ENCODE results near the gene CAP2. TPM values are rescaled to one million over a fixed set of nuclear protein-coding genes. Genes with fewer than 3 reads are reported as not detected.
"Not testable (repeated sequence)": the region's sequence is repeated elsewhere in the genome, so short reads cannot be mapped to it uniquely, and the experiment has no call there.

CAP2 gene
- total and polyA plus RNA-seq, 5 experiments from 2014 or later, result not detected

DNA sequence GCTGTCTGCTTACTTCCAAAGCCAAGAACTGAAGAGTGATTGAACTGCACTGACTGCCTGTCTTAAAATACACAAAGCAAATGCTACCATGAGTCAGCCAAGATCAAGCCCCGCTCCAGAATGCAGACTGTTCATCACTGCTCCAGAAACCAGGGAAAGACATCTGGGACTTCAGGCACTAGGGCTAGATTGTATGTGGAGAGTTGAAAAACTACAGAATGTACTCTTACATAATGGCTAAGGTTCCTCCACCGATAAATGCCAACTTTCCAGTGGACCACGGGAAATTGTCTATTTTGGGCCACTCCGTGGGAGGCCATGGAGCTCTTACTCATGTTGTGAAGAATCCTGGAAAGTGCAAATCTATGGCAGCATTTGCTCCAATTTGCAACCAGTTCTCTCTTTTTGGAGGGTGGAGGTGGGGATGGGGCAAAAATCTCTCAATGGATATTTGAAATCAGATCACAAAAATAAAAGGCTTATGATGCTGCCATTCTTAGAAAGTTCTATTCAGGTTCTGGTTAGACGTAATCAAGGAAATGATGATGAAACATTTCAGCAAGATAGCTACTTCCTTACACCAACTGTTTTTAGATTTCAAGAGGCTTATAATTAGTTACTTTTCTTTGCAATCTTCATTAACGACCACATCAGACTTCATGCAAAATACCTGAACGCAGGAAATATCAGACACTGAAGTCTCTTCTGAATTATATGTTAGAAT lies 11.8 kb upstream of the CAP2 start:
- Mint-ChIP-seq H3K4me3 (no peak overlapping the region), H3K4me1 (no peaks in the 10 kb centered on the region), H3K27me3 (peaks cover 2 to 29% (median 6%) of the 10 kb centered on the region in 5 donors), H3K36me3 (no peaks in the 10 kb centered on the region), H3K27ac (no peak overlapping the region), H3K9me3 (no peaks in the 10 kb centered on the region)
- POLR2A ChIA-PET, result no interaction called here
- ATAC-seq (no peak), DNase-seq (no peak)

DNA sequence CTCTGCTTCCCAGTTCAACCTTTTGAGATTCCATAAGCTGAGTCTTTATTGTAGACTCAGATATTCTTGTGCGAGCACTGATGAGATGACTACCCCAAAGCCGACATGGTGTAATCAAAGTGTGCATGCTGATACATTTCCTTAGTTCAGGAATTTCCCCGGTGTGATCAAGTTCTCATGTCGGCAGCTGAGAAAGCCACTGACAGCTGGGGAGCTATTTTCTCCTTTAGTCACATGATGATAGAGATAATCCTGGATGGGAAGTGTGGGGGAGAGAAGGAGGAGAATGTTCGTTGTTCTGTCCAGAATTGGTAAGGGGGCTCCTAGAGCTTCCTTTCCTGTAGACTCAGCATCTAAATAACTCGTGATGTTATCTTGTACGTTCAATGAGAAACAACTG lies 7.7 kb upstream of the CAP2 start:
- DNase-seq, result no peak
- POLR2A ChIA-PET, result no interaction called here
- peaks cover 11 to 43% (median 17%) of the 10 kb centered on the region in 5 donors for H3K27me3 Mint-ChIP-seq
- no peak for ATAC-seq
- H3K4me3 Mint-ChIP-seq, result no peak overlapping the region
- H3K27ac Mint-ChIP-seq, result no peak overlapping the region
- no peaks in the 10 kb centered on the region for H3K4me1 Mint-ChIP-seq
- H3K36me3 Mint-ChIP-seq, result peaks cover 0 to 5% (median 0%) of the 10 kb centered on the region in 3 donors
- peaks cover 0 to 3% (median 0%) of the 10 kb centered on the region in 9 donors for H3K9me3 Mint-ChIP-seq

DNA sequence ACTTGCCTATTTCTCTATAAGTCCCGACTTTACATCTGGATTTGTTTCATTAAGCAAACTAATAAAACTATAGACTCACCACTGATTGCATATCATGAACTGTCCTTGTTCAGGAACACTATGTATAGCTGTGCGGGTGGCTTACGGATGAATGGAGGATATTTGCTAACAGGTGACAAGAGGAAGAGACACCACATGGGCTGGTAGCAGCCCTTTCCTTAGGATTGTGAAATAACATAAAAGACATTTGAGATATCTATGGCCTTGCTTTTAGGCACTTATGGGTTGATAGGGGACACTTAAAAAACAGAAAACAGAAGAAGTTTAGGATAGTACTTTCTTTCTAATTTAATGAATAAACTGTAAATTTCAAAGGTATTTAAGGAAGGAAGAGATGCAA lies 5.0 kb upstream of the CAP2 start:
- Mint-ChIP-seq H3K36me3 (peaks cover 0 to 5% (median 0%) of the 10 kb centered on the region in 3 donors), H3K4me1 (peaks cover 0 to 4% (median 4%) of the 10 kb centered on the region in 4 donors), H3K9me3 (peaks cover 0 to 3% (median 0%) of the 10 kb centered on the region in 9 donors), H3K4me3 (no peak overlapping the region), H3K27me3 (peaks cover 33 to 67% (median 38%) of the 10 kb centered on the region in 5 donors), H3K27ac (no peak overlapping the region)
- POLR2A ChIA-PET, result no interaction called here
- ATAC-seq (no peak), DNase-seq (no peak)

DNA sequence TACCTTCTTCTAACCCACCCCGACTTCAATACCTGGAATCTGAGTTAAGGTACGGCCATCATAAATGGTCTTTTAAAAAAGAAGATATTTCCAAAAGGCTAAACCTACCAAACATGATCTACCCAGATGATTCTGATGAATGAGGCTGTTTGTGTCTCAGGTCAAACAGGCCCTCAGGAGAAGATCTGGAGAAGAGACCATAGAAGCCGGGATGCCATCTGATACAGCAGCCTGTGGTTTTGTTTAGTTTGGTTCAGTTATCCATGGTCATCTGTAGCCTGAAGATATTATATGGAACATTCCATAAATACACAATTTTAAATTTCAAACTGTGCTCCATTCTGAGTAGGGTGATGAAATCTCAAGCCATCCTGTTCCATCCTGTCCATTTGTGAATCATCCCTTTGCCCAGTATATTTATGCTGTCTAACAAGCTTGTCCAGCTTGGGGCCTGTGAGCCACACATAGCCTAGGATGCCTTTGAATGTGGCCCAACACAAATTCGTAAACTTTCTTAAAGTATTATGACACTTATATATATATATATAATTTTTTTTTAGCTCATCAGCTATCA lies 4.0 kb upstream of the CAP2 start:
- ATAC-seq (no peak), DNase-seq (no peak)
- no peak overlapping the region for H3K27ac Mint-ChIP-seq
- H3K9me3 Mint-ChIP-seq, result peaks cover 0 to 4% (median 0%) of the 10 kb centered on the region in 9 donors
- peaks cover 35 to 69% (median 39%) of the 10 kb centered on the region in 5 donors for H3K27me3 Mint-ChIP-seq
- POLR2A ChIA-PET, result no interaction called here
- H3K4me3 Mint-ChIP-seq, result no peak overlapping the region
- H3K36me3 Mint-ChIP-seq, result peaks cover 0 to 5% (median 0%) of the 10 kb centered on the region in 3 donors
- peaks cover 2 to 9% (median 6%) of the 10 kb centered on the region in 4 donors for H3K4me1 Mint-ChIP-seq

DNA sequence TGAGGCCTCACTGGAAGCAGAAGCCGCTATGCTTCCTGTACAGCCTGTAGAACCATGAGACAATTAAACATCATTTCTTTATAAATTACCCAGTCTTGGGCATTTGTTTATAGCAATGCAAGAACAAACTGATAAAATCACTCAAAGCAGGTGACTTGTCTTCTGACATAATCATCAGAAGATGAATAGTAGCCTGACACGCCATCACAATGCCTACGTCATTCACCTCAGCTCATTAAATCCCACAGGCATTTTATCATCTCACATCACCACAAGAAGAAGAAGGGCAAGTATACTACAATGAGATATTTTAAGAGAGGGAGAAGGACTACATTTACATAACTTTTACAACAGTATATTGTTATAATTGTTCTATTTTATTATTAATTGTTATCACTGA lies 3.1 kb upstream of the CAP2 start:
- H3K36me3 Mint-ChIP-seq, result peaks cover 0 to 5% (median 0%) of the 10 kb centered on the region in 3 donors
- peaks cover 0 to 7% (median 0%) of the 10 kb centered on the region in 9 donors for H3K9me3 Mint-ChIP-seq
- H3K27me3 Mint-ChIP-seq, result peaks cover 42 to 72% (median 48%) of the 10 kb centered on the region in 5 donors
- H3K4me1 Mint-ChIP-seq, result peaks cover 2 to 11% (median 7%) of the 10 kb centered on the region in 4 donors
- H3K4me3 Mint-ChIP-seq, result no peak overlapping the region
- H3K27ac Mint-ChIP-seq, result no peak overlapping the region
- ATAC-seq (no peak), DNase-seq (no peak)
- POLR2A ChIA-PET, result no interaction called here

DNA sequence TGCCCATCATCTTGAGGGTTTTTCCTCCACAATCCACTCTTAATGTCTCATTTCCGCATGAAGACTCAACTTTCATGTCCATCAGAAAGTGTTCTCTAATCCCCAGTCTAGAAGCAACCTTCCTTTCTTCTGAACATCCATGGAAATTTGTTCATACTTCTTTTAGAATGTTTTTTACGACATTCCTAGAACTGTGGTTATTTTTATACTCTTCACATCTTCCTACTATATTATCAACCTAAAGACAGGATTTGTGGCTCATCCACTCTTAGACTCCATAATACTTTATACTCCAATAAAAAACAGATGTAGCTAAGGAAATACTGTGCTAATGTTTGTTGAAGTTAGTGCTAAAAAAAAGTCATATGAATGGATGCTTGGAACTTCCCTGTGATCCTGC lies 1.4 kb upstream of the CAP2 start:
- POLR2A ChIA-PET, result no interaction called here
- peaks cover 0 to 5% (median 0%) of the 10 kb centered on the region in 3 donors for H3K36me3 Mint-ChIP-seq
- ATAC-seq (no peak), DNase-seq (no peak)
- H3K27ac Mint-ChIP-seq, result no peak overlapping the region
- peaks cover 2 to 11% (median 7%) of the 10 kb centered on the region in 4 donors for H3K4me1 Mint-ChIP-seq
- H3K9me3 Mint-ChIP-seq, result peaks cover 0 to 10% (median 2%) of the 10 kb centered on the region in 9 donors
- H3K27me3 Mint-ChIP-seq, result peaks cover 47 to 66% (median 60%) of the 10 kb centered on the region in 5 donors
- H3K4me3 Mint-ChIP-seq, result no peak overlapping the region

DNA sequence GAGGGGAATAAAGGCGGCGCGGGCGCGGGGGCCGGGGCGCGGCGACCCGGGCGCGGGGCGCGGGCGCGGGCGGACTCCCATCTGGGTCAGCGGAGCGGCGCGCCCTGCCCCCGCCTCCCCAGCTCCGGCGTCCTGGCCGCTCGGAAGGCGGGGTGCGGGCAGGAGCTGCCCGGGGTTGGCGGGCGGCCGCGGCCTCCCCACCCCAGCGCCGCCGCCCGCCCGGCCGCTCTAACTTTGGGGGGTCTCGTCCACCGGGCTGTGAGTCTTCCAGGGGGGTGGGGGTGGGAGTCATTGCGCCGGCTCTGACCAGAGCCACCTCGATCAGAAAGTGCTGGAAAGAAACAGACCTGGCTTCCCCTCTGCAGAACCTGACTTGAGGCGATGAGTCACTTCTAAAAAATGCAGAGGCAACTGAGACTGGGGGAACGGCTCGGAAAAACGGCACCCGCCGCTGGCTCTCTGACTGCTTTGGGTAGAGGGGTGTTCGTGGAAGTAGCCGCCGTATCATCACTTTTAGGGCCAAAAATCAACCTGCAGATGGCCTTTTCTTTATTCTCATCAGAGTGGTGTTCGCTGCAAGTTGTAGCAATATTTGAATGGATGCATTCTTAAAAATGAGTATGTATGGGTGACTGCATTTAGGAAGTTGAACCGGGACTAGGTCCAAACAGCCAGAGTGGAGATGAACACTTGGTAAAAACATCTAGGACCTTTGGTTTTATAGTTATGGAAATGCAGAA lies 667 bp downstream of the CAP2 start:
- DNase-seq, result no peak
- H3K27ac Mint-ChIP-seq, result peak overlapping the region in 1 of 10 donors; percentile 21
- H3K27me3 Mint-ChIP-seq, result peaks cover 48 to 72% (median 60%) of the 10 kb centered on the region in 5 donors
- H3K4me1 Mint-ChIP-seq, result peaks cover 2 to 11% (median 7%) of the 10 kb centered on the region in 4 donors
- no peak for ATAC-seq
- H3K9me3 Mint-ChIP-seq, result peaks cover 0 to 10% (median 2%) of the 10 kb centered on the region in 9 donors
- peaks cover 0 to 3% (median 0%) of the 10 kb centered on the region in 3 donors for H3K36me3 Mint-ChIP-seq
- POLR2A ChIA-PET, result no interaction called here
- peak overlapping the region in 9 of 10 donors; percentile 36 to 78 (median 60) for H3K4me3 Mint-ChIP-seq

DNA sequence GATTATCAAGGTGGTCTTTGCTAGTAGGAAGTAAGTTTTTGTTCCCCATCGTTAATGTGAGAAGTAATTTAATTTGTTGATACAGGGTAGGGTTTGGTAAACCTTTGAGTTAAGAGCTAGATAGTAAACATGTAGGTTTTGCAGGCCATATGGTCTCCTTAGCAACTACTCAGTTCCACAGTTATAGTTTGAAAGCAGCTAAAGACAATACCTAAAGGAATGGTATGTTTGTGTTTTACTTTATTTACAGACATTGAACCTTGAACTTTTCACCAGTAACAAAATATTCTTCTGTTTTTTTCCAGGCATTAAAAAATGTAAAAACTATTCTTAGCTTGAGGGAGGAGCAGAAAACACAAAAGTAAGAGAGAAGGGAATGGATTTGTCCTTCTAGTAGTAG lies 1.7 kb downstream of the CAP2 start:
- H3K27me3 Mint-ChIP-seq, result peaks cover 45 to 76% (median 64%) of the 10 kb centered on the region in 5 donors
- no peak for DNase-seq
- ATAC-seq, result no peak
- peaks cover 2 to 11% (median 7%) of the 10 kb centered on the region in 4 donors for H3K4me1 Mint-ChIP-seq
- H3K36me3 Mint-ChIP-seq, result peaks cover 0 to 10% (median 0%) of the 10 kb centered on the region in 3 donors
- peaks cover 0 to 11% (median under 1%) of the 10 kb centered on the region in 9 donors for H3K9me3 Mint-ChIP-seq
- no peak overlapping the region for H3K27ac Mint-ChIP-seq
- POLR2A ChIA-PET, result no interaction called here
- H3K4me3 Mint-ChIP-seq, result no peak overlapping the region

DNA sequence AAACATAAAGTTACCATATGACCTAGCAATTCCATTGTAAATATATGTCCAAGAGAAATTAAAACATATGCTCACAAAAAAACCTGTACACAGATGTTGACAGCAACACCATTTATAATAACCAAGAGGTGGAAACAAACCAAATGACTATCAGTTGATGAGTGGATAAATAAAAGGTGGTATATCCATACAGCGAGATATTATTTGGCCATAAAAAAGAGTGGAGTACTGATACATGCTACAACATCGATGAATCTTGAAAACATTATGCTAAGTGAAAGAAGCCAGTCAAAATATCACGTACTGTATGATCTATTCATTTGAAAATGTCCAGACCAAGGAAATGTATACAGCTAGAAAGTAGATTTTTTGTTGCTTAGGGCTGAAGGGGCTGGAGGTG lies 2.9 kb downstream of the CAP2 start:
- Mint-ChIP-seq H3K9me3 (peaks cover 0 to 15% (median 0%) of the 10 kb centered on the region in 9 donors), H3K27me3 (peaks cover 43 to 70% (median 54%) of the 10 kb centered on the region in 5 donors), H3K4me3 (no peak overlapping the region), H3K27ac (no peak overlapping the region), H3K36me3 (peaks cover 0 to 13% (median 0%) of the 10 kb centered on the region in 3 donors), H3K4me1 (peaks cover 2 to 11% (median 7%) of the 10 kb centered on the region in 4 donors)
- ATAC-seq, result no peak
- no peak for DNase-seq
- POLR2A ChIA-PET, result no interaction called here

DNA sequence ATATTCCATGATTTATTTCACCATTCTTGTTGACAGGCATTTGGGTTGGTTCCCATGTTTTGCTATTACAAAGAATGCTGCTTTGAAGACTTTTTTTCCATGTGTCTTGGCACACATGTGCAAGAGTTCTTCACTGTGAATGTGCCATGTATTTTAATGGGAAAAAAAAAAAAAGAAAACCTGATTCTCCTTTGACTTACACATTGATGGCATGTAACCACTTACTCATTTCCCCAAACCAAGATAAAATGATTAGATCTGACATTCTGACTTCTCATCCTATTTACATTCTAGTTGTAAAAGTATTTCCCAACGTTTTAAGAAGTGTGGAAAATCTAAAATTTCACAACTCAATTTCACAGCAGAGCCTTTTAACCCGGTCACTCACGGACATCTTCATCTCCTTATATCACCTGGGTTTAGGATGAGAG lies 4.4 kb downstream of the CAP2 start:
- no peak for DNase-seq
- no peak overlapping the region for H3K4me3 Mint-ChIP-seq
- peaks cover 2 to 11% (median 7%) of the 10 kb centered on the region in 4 donors for H3K4me1 Mint-ChIP-seq
- H3K27ac Mint-ChIP-seq, result no peak overlapping the region
- no peak for ATAC-seq
- POLR2A ChIA-PET, result no interaction called here
- H3K36me3 Mint-ChIP-seq, result peaks cover 0 to 13% (median 0%) of the 10 kb centered on the region in 3 donors
- H3K27me3 Mint-ChIP-seq, result peaks cover 36 to 66% (median 42%) of the 10 kb centered on the region in 5 donors
- peaks cover 0 to 15% (median 0%) of the 10 kb centered on the region in 9 donors for H3K9me3 Mint-ChIP-seq

DNA sequence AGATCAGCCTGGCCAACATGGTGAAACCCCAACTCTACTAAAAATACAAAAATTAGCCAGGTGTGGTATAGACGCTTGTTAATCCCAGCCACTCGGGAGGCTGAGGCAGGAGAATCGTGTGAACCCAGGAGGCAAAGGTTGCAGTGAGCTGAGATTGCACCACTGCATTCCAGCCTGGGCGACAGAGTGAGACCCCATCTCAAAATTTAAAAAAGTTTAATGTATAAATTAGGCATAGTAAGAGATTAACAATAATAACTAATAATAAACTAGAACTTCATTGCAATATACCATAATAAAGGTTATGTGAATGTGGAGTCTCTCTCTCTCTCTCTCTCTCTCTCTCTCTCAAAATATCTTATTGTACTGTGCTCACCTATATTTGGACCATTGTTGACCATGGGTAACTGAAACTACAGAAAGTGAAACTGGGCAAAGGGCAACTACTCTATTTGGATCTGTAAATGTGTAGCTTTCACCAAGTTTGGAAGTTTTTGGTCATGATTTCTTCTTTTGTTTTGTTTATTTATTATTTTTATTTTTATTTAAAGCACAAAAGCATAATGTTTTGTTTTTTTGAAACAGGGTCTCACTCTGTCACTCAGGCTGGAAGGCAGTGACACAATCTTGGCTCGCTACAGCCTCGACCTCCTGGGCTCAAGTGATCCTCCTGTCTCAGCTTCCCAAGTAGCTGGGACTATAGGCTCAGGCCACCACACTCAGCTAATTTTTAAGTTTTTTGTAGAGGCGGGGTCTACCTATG lies 12.0 kb downstream of the CAP2 start:
- H3K36me3 Mint-ChIP-seq, POLR2A ChIA-PET, H3K4me1 Mint-ChIP-seq, H3K4me3 Mint-ChIP-seq, ATAC-seq, H3K27ac Mint-ChIP-seq, DNase-seq: not testable (repeated sequence)
- H3K9me3 Mint-ChIP-seq, result peaks cover 0 to 18% (median 0%) of the 10 kb centered on the region in 9 donors
- peaks cover 0 to 16% (median 8%) of the 10 kb centered on the region in 5 donors for H3K27me3 Mint-ChIP-seq

DNA sequence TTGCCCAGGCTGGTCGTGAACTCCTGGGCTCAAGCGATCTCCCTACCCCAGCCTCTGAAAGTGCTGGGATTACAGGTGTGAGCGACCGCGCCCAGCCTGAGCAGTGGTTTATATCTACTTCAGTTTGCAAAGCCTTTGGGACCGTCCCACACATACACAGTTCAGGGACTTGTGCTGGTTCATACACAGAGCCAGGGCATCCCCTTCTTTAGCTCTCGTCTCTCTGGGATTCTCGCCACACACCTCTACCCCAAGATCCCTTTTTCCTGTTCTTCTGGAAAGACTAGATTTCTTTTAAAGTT lies 12.5 kb downstream of the CAP2 start:
- H3K27ac Mint-ChIP-seq, result no peak overlapping the region
- no peak overlapping the region for H3K4me3 Mint-ChIP-seq
- H3K36me3 Mint-ChIP-seq, result peaks cover 0 to 6% (median 0%) of the 10 kb centered on the region in 3 donors
- no peaks in the 10 kb centered on the region for H3K4me1 Mint-ChIP-seq
- ATAC-seq (no peak), DNase-seq (no peak)
- POLR2A ChIA-PET, result no interaction called here
- peaks cover 0 to 19% (median under 1%) of the 10 kb centered on the region in 9 donors for H3K9me3 Mint-ChIP-seq
- peaks cover 0 to 16% (median 8%) of the 10 kb centered on the region in 5 donors for H3K27me3 Mint-ChIP-seq
